Left renal cortex interstitium (tissue), 4 donors: ENCODE measurements around the gene GRAMD1A. TPM values are rescaled to one million over a fixed set of nuclear protein-coding genes. Genes with fewer than 3 reads are reported as not detected.
"Not testable (repeated sequence)": the region's sequence is repeated elsewhere in the genome, so short reads cannot be mapped to it uniquely, and the experiment has no call there.

Experiments
- DNase-seq, 4 donors: peaks; one replicate each; pipeline ENCODE4 v3.0.0-alpha.2; 2013; ENCODE audit warnings: low read depth in 4 of 4, low spot score in 2 of 4, missing footprints in 1 of 4
- polyA plus RNA-seq, 4 donors: library from polyadenylated mRNA; unstranded; fragments of 120-200 nt; gene quantifications; one replicate each; pipeline ENCODE4 v1.2.1, GENCODE V29; 2013; ENCODE audit not compliant: insufficient read length in 4 of 4

Gene GRAMD1A
- polyA plus RNA-seq, 4 donors: 48.1 to 87.2 (median 61.3) TPM

DNA sequence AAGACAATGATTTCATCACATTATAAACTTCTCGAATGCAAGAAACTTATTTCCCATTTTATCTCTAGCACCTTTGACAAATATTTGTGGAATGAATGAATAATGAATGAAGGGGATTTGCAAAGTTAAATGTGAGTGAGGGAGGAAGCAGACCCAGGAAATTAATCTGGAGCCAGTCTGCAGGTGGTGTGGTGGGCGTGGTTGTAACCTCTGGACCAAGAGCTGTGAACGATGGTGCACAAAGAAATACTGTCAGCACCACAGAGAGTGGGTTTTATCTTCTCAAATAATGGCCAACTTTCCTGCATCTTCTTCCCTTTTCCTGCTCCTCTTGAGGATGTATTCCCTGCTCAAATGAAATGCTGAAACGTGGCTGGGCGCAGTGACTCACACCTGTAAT lies 25.1 kb upstream of the GRAMD1A start:
- DNase-seq: no peak

DNA sequence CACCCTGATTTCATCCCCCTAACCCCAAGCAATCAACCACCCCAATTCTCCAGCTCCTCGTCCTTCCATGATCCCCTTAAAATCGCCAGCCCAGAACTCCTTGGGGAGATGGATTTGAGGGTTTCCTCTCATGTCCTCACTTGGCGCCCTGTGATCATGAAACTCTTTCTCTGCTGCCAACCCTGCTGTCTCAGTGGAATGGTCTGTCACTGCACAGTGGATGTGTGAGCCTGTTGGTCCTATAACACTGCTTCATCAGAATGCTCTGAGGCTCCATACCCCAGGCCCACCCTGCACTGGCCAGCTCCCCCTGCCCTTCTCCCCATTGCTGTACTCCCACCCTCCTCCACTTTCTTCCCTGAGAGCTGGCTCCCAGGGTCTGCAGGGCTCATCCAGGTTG lies 23.5 kb upstream of the GRAMD1A start:
- DNase-seq: no peak

DNA sequence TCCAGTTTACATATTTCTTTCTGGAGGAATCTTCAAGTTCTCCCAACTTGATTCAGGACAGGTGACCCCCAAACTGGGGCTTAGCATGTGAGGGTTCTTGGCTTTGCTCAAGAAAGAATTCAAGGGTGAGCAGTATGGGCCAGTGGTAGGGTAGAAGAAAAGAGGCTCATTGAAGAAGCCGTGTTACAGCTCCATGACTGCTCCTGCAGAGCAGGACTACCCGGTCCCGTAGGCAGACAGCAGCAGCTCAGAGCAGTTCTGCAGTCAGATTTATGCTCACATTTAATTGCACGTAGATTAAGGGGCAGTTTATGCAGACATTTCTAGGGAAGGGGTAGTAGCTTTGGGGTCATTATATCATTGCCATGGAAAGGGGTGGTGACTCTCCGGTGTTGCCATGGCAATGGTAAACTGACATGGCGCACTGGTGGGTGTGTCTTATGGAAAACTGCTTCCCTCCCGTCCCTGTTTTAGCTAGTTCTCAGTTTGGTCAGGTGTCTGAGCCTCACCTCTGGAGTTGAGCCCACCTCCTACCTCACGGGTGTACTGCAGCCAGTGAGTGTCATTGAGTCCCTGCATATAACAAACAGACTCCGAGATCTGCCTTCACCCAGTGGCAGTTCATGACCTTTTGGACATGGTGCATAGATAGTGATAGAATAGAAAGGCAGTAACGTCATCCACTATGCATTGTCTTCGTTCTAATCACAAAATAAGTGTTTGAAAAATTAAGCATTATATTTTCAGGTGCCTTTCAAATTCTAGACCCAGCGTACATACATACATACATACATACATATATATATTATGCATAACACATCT lies 20.1 kb upstream of the GRAMD1A start:
- DNase-seq: no peak

DNA sequence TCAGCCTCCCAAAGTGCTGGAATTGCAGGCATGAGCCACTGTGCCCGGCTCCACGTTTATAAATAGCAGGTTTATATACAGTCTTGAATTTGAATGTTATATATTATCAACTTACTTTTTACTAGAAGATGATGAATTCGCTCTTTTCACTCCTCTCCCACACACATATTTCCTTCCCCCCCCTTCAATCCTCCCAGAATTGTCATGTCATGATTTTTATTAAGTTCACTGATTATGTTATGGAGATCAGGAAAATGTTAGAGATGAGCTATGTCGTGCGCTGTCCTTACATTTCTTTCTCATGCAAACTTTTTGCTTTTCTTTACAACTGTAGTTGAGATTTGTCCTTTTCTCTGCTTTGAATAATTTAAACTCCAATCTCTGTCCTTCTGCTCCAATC lies 17.8 kb upstream of the GRAMD1A start:
- no peak for DNase-seq

DNA sequence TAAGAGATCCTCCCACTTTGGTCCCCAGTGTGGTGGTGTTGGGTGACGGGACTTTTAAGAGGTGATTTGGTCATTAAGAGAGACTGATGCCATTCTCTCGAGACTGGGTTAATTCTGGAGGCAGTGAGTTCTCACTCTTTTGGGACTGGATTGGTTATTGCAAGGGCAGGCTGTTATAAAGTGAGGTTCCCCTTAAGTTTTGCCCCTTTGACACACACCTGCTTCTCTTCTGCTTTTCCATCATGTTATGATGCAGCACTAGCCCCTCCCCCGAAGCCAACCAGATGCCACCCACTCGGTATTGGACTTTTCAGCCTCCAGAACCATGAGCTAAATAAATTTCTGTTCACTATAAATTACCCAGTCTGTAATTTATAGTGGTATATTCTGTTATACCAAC lies 16.3 kb upstream of the GRAMD1A start:
- DNase-seq: no peak

DNA sequence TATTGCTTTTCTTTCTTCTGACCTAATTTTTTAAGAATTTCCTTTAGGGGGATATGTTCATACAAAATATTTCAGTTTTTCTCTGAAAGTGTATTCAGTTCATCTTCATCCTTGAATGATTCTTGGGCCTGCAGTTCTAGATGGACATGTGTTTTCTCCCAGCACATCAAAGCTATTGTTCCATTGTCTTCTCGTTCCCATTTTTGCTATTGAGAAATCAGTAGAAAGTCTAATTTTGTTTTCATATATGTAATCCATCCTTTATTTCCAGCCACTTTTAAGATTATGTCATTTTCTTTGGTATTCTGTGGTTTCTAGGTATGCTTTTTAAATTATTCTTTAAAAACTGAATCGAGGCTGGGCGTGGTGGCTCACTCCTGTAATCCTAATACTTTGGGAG lies 15.8 kb upstream of the GRAMD1A start:
- no peak for DNase-seq

DNA sequence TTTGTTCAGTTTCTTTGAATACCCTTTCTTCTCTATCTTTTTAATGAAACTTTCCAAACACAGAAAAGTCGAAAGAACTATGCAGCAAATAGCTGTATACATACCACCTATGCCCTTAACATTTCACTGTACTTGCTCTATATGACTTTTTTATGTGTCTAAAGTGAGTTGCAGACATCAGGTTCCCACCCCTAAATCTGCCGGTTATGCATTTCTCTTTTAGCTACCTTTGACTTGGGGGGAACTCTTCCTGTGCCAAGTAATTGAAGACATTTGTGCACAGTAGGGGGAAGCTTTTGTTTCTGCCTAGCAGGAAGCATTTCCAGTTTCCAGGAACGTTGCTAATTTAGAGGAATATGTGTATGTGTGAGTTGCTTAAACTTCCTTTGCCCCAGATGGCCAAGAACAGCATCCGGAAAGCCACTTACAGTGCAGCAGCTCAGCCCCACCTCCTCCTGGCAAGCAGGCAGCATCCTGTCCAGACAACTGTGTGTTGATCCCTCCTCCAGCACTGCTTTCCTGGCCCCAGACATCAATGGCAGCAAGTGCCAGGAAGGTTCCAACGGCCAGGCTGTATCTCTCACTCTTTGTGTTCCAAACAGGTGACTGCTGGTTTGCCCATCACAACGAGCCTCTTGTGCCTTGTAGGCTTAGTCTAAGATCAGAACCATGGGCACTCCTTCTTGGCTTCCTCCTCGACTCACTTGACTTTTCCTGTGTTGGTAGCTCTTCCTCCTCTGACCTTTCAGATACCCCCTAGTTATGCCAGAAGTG lies 14.7 kb upstream of the GRAMD1A start:
- DNase-seq: no peak

DNA sequence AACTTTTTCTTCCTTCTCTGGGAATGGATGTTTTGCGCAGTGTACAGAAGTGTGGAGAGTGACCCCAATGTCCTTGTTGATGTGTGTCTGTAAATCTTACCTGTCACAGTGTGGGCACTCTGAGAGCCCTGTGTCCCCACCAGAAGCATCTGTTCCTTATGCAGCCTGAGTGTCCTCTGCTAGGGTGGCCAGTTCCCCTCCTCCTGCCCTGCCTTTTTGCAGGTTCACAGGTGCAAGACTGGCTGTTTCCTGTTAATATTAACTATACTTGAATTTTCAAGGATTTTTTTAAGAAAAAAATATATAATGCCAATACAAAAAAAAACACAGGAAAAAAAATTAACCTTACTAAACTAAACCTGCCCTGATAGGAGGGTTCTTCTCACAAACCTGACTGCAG lies 12.0 kb upstream of the GRAMD1A start:
- no peak for DNase-seq

DNA sequence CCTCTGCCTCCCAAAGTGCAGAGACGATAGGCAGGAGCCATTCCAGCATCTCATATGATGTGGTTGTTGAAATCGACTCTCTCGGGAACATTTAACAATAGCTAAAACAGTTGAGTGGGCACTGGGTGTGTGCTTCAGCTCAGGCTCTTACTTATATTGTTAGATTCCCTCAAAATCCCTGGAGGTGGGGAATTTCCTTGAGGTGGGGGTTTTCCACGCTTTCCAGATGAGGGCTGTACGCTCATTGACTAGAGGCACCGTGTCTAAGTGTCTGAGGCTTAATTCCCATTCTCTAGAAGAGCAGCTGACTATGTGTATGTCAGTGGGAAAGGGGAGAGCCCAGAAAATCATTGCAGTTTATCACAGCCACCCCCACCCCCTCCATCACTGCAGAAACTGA lies 10.8 kb upstream of the GRAMD1A start:
- no peak for DNase-seq

DNA sequence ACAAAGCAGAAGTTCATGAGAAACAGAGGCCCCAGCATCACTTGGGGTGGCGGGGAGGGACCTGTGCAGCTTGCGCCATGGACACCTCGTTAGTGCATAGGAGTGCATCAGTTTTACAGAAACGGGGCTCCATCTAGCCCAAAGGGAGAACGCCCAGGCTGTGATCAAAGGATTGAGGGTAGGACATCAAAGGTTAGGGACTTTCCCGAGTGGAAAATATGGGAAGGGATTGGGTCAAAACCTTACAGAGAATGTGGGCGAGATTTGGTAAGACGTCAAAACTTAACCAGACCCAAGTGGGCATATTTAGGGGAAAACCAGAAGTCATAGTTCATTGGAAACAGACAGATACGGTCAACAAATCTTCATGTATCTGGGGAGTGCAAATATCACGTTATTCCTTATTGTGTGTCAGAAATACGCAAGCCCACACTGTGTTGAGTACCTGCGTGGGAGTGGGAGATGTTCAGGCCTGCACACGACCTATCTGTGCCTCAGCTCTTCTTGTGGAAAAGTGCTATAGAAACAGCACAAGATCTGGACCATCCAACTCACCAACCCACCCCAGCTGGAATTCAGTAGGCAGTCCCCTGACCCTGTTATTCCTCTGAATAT lies 9.4 kb upstream of the GRAMD1A start:
- no peak for DNase-seq

DNA sequence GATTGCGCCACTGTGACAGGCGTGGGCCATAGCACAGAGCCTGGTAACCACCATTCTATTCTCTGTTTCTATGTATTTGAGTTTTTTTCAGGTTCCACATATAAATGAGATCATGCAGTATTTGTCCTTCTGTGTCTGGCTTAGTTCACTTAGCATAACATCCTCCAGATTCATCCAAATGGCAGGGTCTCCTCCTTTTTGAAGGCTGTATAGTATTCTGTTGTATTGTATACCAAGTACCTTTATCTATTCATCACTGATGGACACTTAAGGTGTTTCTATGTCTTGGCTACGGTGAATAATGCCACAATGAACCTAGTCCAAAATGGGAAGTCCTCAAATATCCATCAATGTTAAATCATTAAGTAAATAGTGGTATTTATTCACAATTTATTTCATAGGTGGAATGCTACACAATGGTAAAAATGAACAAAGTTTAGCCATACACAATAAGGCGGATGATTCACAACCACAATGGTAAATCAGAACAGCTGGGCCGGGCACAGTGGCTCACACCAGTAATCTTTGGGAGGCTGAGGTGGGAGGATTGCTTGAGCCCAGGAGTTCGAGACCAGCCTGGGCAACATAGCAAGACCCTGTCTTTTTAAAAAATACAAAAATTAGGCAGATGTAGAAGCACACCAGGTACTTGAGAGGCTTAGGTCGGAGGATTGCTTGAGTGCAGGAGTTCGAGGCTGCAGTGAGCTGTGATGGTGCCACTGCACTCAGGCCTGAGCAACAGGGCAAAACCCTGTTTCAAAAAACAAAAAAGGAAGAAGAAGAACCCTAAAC lies 8.4 kb upstream of the GRAMD1A start:
- DNase-seq: no peak

DNA sequence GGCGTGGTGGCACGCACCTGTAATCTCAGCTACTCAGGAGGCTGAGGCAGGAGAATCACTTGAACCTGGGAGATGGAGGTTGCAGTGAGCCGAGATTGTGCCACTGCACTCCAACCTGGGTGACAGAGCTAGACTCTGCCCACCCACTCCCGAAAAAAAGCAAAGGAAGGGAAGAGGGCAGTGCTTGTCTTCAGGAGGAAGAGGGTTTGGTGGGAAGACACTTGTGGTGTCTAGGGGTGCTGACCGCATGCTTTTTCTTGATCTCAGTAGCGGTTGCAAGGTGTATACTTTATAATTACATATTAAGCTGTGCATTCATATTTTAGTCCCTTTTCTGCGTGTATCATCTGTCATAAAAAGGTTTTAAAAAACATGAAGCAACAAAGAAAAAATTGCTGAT lies 7.5 kb upstream of the GRAMD1A start:
- not testable (repeated sequence) for DNase-seq

DNA sequence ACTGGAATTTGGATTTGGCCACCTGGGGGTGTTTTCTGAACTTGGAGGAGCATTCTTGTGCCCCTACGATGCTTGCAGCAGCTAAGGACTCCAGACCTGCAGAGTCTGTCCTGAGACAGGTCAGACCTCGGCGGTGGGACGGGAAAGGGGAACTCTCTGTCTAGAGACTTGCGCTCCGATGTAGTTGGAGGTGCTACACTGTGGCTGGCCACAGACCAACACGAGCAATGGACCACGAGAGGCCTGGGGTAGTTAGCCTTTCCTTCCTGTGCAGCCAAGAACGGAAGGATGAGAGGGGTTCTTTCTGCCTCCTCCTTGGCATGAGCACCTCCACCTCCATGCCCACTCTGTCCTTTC lies 5.9 kb upstream of the GRAMD1A start:
- DNase-seq: no peak

DNA sequence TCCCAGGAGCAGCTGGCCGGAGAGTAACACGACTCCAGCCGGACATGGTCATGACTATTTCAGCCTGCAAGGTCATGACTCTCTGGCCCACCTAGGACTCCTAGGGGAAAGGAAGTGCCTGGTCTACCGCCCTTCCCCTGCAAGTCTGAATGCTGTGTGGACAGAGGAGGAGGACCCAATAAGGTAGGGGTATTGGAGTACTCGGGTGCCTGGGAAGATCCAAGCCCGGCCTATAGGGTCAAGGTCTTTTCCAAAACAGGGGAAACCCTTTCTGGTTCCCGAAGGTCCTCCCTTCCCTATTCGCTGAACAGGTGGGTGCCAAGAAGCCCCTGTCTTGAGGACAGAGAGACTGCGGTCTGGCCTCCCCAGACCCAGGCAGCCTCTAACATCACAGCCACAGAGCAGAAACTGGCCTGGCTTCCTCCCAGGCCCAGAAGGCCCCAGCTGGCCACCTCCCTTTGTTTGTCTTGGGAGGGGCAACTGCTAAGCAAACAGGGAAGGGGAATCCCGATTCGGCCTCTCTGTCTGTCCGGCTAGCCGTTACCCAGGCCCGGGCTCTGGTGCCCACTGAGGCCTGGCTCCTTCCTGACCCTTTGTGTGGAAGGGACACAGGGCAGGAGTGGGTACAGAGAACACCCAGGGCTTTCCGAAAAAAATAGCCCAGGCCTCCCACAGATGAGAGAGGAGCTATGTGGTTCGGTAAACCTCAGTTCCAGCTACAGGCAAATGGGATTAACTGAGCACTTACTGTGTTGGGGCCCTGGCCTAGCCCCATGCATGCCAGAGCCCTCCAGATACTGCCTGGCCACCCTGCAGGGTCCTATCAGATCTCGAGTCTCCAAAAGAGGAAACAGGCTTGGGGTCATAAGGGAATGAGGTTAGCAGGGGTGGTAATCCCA lies 5.2 kb upstream of the GRAMD1A start:
- DNase-seq: no peak

DNA sequence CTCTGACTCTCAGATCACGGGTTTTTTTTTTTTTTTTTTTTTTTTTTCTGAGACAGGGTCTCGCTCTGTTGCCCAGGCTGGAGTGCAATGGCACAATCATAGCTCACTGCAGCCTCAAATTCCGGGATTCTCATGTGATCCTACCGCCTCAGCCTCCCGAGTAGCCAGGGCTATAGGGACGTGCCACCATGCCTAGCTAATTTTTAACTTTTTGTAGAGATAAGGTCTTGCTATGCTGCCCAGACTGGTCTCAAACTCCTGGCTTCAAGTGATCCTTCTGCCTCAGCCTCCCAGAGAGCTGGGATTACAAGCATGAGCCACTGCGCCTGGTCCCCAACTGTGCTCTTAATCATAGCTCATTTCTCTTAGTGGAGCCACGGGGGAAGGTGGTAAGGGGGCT lies 4.6 kb upstream of the GRAMD1A start:
- no peak for DNase-seq

DNA sequence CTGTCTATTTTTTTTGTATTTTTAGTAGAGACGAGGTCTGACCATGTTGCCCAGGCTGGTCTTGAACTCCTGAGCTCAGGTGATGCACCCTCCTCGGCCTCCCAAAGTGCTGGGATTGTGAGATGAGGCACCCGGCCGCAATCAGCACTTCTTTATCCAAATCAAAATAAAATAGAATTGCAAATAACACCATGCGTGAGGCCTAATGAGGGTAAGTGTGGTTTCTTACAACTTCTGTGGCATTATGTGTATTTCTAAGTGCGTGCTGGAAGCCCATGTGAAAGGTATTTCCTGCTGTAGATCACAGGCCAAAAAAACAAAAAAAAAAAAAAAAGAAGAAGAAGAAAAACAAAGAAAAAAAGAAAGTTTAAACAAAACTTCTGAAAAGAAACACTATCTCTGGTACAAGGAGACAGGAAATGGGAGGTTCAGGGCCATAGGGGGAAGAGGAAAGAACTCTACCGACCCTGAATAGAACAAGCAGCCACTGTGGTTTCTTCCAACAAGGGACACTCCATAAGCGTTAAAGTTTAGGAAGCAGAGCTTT lies 3.0 kb upstream of the GRAMD1A start:
- DNase-seq: no peak

DNA sequence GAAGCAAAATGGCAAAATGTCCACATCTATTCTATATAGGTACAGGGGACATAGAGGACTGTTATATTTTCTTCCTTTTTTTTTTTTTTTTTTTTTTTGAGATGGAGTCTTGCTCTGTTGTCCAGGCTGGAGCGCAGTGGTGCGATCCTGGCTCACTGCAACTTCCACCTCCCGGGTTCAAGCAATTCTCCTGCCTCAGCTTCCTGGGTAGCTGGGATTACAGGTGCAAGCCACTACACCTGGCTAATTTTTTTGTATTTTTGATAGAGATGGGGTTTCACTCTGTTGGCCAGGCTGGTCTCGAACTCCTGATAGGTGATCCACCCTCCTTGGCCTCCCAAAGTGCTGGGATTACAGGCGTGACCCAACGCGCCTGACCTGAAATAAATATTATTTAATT lies 1.9 kb upstream of the GRAMD1A start:
- not testable (repeated sequence) for DNase-seq

DNA sequence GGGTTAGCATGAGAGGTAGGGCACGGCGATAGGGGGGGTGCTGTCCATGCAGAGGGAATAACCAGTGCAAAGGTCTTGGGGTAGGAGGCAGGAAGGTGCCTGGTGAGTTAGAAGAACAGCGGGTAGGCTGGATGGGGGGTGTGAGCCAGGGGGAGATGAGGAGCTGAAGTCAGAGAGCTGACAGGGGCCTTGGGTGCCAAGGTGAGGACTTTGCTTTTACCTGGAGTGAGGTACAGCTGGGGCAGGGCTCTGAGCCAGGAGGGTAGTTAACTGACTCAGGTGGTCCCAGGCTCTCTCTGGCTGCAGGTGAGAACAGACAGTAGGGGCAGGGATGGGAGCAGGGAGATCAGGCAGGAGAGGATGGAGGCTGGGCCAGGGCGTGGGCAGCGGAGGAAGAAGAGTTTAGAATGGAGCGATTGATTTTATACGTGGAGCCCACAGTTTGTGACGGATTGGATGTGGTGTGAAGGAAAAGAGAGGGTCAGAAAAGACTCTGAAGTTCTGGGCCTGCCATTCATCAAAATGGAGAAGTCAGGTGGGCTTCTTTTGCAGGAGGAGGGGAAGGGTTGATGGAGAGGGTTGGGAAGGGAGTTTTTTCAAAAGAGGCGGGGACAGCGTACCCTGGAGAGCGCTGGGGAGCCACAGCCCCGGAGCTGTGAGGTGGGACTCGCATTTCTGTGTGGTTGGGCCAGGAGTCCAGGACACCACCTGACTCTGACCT lies 1.2 kb upstream of the GRAMD1A start:
- DNase-seq: peak in 1 of 4 donors; percentile 55

DNA sequence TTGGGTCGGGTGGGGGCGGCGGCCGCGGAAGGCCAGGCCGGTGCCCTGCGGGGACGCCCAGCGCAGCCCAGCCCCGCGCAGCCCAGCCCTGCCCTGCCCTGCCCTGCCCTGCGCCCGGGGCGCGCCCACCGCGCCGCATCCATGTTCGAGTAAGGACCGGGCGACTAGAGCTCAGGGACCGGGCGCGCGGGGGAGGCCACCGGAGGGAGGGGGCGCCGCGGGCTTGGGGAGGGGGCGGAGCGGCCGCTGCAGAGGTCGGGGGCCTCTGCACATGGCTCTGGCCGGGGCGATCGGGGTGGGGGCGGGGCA lies 169 bp downstream of the GRAMD1A start:
- no peak for DNase-seq
